Measurements from ENCODE around the gene CEMP1.

Gene CEMP1

DNA sequence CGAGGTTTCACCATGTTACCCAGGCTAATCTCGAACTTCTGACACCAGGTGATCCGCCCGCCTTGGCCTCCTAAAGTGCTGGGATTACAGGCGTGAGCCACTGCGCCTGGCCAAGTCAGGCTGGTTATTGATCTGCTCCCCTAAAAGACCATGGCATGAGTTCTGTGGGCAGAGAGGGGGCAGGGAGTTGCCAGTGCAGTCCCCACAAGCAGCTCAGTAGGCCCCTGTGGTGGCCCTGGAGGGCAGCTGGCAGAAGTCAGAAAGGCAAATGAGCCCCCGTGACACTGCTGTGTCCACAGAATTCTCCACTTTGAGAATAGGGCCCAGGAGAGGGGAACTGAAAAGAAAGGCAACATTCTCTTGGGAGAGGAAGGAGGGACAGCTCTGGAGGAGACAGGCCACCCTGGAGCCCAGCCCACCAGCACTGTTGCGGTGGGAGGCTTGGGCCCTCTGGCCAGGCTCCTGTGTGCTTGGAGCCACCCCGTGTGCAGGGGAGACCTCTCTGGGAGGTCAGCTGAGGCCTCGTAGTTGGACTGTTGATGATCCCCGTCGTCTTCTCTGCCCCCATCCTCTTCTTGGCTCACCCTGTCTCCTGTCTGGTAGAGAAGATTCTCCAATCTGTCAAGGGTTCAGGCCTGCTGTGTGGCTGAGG lies 13.1 kb downstream of the CEMP1 start:
- Histone ChIP-seq H3K4me3 (replicated peaks; ENCODE audit: insufficient read depth, low read length) (no peak overlapping the region), H3K27me3 (ENCODE audit: insufficient read depth, poor library complexity, severe bottlenecking) (no peaks in the 10 kb centered on the region), H3K27ac (replicated peaks) (peak overlapping the region; percentile 86)
- no peak for DNase-seq (ENCODE audit: low read depth in 1 of 2, low spot score in 1 of 2)
- no peak for TF ChIP-seq POLR2AphosphoS5 (IDR thresholded peaks at IDR 0.05; ENCODE audit: low read depth)
- TF ChIP-seq, protein P1, sequence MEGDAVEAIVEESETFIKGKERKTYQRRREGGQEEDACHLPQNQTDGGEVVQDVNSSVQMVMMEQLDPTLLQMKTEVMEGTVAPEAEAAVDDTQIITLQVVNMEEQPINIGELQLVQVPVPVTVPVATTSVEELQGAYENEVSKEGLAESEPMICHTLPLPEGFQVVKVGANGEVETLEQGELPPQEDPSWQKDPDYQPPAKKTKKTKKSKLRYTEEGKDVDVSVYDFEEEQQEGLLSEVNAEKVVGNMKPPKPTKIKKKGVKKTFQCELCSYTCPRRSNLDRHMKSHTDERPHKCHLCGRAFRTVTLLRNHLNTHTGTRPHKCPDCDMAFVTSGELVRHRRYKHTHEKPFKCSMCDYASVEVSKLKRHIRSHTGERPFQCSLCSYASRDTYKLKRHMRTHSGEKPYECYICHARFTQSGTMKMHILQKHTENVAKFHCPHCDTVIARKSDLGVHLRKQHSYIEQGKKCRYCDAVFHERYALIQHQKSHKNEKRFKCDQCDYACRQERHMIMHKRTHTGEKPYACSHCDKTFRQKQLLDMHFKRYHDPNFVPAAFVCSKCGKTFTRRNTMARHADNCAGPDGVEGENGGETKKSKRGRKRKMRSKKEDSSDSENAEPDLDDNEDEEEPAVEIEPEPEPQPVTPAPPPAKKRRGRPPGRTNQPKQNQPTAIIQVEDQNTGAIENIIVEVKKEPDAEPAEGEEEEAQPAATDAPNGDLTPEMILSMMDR (IDR thresholded peaks at IDR 0.05; ENCODE audit: insufficient read depth, low read length) = no peak
- no peak for TF ChIP-seq SPI1 (IDR thresholded peaks at IDR 0.05; ENCODE audit: borderline replicate concordance, low read depth)
- TF ChIP-seq, protein P2, sequence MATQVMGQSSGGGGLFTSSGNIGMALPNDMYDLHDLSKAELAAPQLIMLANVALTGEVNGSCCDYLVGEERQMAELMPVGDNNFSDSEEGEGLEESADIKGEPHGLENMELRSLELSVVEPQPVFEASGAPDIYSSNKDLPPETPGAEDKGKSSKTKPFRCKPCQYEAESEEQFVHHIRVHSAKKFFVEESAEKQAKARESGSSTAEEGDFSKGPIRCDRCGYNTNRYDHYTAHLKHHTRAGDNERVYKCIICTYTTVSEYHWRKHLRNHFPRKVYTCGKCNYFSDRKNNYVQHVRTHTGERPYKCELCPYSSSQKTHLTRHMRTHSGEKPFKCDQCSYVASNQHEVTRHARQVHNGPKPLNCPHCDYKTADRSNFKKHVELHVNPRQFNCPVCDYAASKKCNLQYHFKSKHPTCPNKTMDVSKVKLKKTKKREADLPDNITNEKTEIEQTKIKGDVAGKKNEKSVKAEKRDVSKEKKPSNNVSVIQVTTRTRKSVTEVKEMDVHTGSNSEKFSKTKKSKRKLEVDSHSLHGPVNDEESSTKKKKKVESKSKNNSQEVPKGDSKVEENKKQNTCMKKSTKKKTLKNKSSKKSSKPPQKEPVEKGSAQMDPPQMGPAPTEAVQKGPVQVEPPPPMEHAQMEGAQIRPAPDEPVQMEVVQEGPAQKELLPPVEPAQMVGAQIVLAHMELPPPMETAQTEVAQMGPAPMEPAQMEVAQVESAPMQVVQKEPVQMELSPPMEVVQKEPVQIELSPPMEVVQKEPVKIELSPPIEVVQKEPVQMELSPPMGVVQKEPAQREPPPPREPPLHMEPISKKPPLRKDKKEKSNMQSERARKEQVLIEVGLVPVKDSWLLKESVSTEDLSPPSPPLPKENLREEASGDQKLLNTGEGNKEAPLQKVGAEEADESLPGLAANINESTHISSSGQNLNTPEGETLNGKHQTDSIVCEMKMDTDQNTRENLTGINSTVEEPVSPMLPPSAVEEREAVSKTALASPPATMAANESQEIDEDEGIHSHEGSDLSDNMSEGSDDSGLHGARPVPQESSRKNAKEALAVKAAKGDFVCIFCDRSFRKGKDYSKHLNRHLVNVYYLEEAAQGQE (IDR thresholded peaks at IDR 0.05; ENCODE audit: insufficient replicate concordance, low read depth) = no peak
- TF ChIP-seq GABPA (IDR thresholded peaks at IDR 0.05; ENCODE audit: low read depth) = no peak

DNA sequence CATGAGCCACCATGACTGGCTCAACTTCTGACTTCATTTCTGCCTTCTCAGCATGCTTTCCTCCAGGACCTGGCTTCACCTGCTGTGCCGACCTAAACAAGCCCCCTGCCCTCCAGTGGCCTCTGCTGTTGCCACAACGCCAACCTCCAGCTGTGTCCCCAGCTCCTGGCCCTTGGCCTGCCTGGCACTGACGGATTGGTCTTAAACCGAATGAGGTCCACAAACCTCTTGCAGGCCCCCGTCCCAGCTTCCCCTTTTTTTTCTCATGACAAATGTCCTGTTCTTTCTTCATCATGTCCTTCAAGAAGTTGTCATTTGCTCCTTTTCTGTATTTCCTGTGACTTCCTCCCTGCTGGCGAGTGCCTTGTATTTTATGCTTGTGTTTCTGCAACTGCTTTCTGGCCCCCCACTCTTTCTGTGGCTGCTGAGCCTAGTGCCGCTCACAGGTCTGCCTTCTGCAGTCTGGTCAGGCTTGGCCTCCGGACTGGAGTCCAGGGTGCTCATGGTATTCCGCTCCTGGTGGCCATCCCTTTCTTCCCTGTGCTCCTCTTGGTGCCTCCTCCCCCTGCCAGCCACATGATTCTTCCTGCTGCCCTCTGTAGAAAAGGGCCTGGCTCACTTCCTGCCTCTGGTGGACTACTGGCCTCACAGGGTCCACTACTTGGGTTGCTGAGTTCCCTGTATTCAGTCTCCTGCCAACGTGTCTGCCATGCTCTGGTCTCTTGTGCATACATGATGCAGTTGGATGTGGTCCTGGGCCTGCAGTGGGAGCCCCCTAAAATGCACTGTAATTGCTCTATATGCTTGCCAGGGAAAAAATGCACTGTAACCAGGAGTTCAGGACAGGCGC lies 14.6 kb downstream of the CEMP1 start:
- Histone ChIP-seq H3K27me3 (ENCODE audit: insufficient read depth, poor library complexity, severe bottlenecking) (no peaks in the 10 kb centered on the region), H3K4me3 (replicated peaks; ENCODE audit: insufficient read depth, low read length) (peak overlapping the region; percentile 86), H3K27ac (replicated peaks) (peak overlapping the region; percentile 86)
- TF ChIP-seq SPI1 (IDR thresholded peaks at IDR 0.05; ENCODE audit: borderline replicate concordance, low read depth) = peak; percentile 93
- peak; percentile 44 for TF ChIP-seq GABPA (IDR thresholded peaks at IDR 0.05; ENCODE audit: low read depth)
- no peak; the same call in 1 of the 2 replicates for TF ChIP-seq POLR2AphosphoS5 (IDR thresholded peaks at IDR 0.05; ENCODE audit: low read depth)
- peak in 1 of 2 experiments; percentile 94 for DNase-seq (ENCODE audit: low read depth in 1 of 2, low spot score in 1 of 2)

DNA sequence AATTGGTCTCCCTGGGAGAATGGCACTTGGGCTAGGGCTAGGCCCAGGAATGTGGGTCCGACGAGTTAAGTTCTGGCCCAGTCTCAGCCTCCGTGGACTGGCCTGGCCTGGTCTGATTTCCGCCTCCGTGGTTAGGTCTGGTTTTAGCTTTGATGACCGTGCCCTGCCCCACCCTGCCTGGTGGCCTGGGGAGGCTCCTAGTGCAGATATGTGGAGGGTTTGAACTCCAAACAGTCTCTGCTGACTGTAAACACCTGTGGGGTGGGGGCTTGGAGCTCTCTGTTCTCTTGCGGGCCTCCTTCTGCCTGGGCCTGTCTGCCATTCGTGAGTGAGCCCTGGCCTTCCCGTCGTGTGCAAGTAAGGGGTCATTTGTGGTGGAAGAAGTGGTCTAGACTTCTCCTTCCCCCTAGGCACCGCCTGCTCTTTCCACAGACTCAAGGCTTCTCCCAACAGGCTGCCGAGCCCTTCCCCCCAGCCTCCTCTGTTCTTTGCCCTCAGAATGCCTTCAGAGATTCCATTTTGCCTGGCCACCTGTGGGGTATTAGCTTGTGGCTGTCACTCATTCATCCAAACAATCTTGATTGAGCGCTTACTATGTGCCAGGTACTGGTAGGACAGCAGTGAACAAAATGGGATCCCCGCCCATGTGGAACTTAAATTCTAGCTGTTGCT lies 15.9 kb downstream of the CEMP1 start:
- peak; percentile 77 to 82 for DNase-seq (ENCODE audit: low read depth in 1 of 2, low spot score in 1 of 2)
- Histone ChIP-seq H3K4me3 (replicated peaks; ENCODE audit: insufficient read depth, low read length) (peak overlapping the region; percentile 86), H3K27me3 (ENCODE audit: insufficient read depth, poor library complexity, severe bottlenecking) (no peaks in the 10 kb centered on the region), H3K27ac (replicated peaks) (peak overlapping the region; percentile 86)
- TF ChIP-seq SPI1 (IDR thresholded peaks at IDR 0.05; ENCODE audit: borderline replicate concordance, low read depth) (peak; percentile 19; the same call in 1 of the 2 replicates), GABPA (IDR thresholded peaks at IDR 0.05; ENCODE audit: low read depth) (no peak)

DNA sequence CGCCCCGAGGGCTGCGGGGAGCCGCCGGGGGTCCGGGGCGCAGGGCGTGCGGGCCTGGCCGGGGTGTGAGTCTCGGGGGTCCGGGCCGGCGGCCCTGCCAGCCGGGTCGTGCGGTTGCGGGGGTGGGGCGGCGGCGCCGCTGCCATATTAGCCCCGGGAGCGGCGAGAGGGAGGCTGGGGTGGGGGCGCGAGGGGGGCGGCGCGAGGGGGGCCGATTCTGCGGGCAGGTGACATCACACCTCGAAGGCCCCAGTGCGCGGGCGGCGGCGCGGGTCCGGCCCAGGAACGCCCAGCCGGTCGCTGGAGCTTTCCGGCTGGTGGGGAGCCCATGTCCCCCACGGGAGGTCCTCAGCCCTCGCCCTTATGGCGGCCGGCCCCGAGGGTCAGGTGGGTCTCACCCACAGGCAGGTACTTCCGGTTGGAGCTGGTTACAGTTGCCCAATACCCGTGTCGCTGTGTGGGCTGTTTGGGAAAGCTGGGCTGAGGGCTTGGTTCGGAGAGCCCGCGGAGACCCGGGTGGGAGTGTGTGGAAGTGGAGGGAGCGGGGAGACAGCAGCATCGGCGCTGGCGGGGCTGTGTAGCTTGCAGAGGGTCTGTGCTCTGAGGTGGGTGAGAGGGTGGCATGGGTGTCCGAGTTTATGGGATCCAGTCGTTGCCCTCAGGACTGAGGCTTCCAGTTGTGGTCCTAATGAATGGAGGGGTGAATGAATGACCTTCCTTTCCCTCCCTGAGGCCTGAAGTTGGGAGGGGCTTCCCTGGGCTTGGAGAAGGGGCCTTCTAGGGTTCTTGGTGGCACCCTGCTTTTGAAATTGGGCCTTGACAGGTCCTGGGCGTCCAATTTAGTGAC lies 16.7 kb downstream of the CEMP1 start:
- DNase-seq (ENCODE audit: low read depth in 1 of 2, low spot score in 1 of 2) = peak in 1 of 2 experiments; percentile 30
- TF ChIP-seq POLR2AphosphoS5 (IDR thresholded peaks at IDR 0.05; ENCODE audit: low read depth) = no peak
- TF ChIP-seq, protein P2 (IDR thresholded peaks at IDR 0.05; ENCODE audit: insufficient replicate concordance, low read depth) = no peak
- no peak for TF ChIP-seq SPI1 (IDR thresholded peaks at IDR 0.05; ENCODE audit: borderline replicate concordance, low read depth)
- TF ChIP-seq GABPA (IDR thresholded peaks at IDR 0.05; ENCODE audit: low read depth) = no peak
- TF ChIP-seq, protein P1 (IDR thresholded peaks at IDR 0.05; ENCODE audit: insufficient read depth, low read length) = no peak
- Histone ChIP-seq H3K4me3 (replicated peaks; ENCODE audit: insufficient read depth, low read length) (peak overlapping the region; percentile 86), H3K27me3 (ENCODE audit: insufficient read depth, poor library complexity, severe bottlenecking) (no peaks in the 10 kb centered on the region), H3K27ac (replicated peaks) (peak overlapping the region; percentile 97)
